GM21825 (cell line): Measurements from ENCODE around the gene SOD2.
"Not testable (repeated sequence)": the region's sequence is repeated elsewhere in the genome, so short reads cannot be mapped to it uniquely, and the experiment has no call there.

Experiments used
- ATAC-seq: cut with Tn5 transposase; IDR thresholded peaks from one replicate; pipeline ENCODE4 v1.9.1; 2021; ENCODE audit warnings: mild to moderate bottlenecking, moderate library complexity; ENCODE audit not compliant: unreplicated experiment

Gene SOD2

GRCh38 chr6:159716247-159717096 is 23.4 kb upstream of the SOD2 start:
- no peak for ATAC-seq

GRCh38 chr6:159715605-159716004 is 22.6 kb upstream of the SOD2 start:
- no peak for ATAC-seq

DNA sequence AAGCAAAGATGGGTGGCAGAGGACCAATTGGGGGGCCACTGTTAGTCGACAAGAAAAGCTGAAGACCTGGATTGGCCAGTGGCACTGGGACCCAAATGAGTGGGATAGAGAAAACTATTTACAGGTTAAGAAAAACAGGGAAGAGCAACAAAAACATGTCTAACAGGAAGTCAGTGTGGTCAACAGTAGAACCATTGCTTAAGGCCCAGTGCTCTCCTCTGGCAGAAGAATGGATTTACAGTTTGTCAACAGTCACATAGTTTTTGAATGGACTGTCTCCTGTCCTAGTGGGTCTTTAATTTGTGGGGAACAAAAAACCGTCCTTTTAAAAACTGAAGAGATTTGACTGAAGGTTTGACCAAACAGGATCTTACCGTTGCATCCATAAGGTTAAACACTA is 22.1 kb upstream of the SOD2 start:
- ATAC-seq, result no peak

- ATAC-seq, result no peak
These were observed 21.4 kb upstream of the SOD2 start for GRCh38 chr6:159714404-159714803.

DNA sequence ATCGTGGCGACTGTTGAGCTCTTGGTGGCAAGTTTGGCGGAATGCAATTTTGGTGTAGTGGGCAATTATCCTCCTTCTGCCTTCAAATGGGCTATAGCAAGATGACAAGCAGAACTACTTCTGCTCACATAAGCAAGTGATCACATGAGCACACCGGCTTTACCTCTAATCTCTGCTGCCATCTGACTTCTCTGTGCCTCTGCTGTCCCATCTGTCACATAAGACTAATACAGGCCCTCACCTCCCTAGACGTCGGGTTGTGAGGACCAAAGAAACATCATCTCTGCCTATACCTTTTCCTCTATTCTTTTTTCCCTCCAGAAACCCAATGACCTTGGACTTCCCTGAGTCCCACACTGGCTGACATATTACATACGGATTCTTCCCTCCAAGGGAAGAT is 20.9 kb upstream of the SOD2 start:
- ATAC-seq, result no peak

DNA sequence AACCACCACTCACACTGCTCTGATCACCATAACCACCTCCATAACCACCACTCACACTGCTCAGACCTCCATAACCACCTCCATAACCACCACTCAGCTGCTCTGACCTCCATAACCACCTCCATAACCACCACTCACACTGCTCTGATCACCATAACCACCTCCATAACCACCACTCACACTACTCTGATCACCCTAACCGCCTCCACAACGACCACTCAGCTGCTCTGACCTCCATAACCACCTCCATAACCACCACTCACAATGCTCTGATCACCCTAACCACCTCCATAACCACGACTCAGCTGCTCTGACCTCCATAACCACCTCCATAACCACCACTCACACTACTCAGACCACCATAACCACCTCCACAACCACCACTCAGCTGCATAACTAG is 19.3 kb upstream of the SOD2 start:
- ATAC-seq, result not testable (repeated sequence)

DNA sequence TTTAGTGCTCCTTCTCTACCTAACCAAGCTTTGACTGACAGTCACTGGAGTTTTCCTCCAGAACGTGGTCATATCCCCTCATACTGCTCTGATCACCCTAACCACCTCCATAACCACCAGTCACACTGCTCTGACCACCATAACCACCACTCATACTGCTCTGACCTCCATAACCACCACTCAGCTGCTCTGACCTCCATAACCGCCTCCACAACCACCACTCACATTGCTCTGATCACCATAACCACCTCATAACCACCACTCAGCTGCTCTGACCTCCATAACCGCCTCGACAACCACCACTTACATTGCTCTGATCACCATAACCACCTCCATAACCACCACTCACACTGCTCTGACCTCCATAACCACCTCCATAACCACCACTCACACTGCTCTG is 17.6 kb upstream of the SOD2 start:
- ATAC-seq, result not testable (repeated sequence)

DNA sequence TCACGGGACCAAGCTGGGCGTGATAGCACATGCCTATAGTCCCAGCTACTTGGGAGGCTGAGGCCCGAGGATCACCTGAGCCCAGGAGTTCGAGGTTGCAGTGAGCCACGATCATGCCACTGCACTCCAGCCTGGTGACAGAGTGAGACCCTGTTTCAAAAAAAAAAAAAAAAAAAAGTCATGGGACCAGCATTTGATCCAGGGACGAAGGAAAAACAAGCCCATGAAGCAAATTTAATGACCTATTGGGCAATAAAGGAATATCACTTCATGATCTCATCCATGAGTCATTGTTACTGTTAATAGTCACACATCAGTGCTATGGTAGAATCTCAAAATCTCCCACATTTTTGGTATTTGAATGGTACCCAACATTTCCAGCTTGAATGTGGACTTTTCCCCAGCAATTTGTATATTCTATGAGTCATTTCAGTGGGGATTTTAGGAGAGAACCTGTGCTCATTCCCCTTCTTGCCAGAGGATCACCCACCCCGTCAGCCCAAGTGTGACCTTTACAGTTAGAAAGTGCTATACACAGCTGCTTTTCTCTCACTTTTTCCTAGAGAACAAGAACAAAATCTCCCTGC is 8.5 kb upstream of the SOD2 start:
- no peak for ATAC-seq

DNA sequence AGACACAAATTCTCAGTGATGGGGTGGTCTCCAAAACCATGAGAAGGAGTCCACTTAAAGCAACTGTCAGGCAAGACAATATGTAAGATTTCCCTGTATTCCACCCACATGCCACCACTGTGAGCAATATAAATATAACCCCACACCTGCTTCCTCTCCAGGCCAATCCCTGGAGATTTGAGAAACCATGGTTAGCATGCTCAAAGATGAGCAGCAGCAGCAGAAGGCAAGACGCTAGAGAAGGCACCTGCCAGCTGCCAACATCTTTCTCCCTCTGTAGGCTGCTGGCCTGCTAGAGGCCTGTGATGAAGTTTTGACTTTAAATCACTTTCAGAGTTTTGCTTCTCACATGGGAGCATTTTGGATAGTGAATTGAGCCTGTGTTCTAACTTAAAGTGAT is 7.9 kb upstream of the SOD2 start:
- ATAC-seq, result no peak

DNA sequence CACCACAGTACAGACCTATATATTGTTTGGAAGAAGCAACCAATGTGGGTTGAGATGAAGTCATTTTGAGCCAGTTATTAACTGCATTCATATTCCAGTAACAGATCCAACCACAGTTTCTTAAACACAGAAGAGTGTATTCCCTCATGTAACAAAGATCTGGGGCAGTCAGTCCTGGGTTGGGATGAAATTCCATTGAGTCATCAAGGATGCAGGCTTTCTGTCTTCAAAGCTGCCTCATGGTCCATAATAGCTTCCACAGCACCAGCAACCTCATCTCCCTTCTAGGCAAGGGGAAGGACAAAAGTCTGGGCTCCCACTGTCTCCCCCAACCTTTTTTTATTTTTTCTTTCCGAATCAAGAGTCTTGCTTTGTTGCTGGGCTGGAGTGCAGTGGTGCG is 2.9 kb upstream of the SOD2 start:
- no peak for ATAC-seq

DNA sequence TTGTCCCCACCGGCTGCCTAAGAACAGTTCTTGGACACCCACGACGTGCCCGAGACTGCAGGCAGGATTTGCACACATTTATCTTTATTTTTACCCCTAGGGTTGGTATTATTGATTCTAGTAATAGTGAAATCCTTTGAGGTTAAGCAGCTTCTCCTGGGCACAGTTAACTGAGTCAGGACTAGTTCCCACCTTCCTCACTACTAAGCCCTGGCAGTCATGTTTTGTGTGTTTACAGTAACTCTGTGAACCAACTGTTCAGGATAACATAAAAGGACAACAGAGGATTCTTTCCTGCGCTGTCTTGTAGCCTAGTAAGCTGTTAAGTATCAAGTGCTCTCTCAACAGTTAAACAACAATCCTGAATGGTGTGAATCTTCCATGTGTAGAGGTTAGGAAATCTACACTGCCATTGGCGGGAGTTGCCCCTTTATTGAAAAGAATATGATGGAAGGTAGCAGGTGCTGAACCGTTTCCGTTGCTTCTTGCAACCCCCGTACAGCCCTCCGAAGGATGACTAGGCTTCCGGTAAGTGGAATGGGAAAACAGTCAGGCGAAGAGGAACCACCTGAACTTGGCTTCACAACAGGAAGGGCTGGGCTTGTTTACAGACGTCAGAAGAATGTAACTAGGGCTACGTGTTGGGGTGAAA is 979 bp upstream of the SOD2 start:
- ATAC-seq, result no peak

DNA sequence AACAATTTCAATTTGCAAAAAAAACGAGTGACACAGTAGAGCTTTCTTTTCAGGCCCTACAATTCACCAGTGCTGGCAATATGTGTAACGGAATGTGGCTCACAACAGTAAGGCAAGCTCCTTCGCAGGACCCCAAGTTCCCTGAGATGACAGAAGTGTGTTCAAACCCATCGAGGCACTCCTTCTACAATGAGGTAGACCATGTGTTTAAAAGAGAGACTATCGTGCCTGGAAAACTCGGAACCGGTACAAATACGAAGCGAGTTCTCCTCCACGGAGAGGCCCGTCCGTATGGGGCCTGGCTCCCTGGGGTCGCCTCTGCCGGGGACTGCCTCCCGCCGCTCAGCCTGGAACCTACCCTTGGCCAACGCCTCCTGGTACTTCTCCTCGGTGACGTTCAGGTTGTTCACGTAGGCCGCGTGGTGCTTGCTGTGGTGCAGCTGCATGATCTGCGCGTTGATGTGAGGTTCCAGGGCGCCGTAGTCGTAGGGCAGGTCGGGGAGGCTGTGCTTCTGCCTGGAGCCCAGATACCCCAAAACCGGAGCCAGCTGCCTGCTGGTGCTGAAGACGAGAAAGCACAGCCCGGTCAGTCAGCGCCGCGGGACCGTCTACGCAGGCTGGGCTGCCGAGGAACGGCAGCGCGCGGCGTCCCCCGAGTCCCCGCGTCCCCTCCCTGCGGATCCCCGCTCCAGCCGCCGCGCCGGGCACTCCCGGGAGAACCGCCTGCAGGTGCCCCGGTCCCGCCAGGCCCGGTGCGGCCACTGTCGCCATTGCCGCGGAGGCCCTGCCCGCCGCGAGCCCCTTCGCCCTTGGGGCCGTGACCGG is 526 bp downstream of the SOD2 start:
- peak; percentile 32 for ATAC-seq

- ATAC-seq, result no peak
These were observed 1.1 kb downstream of the SOD2 start for GRCh38 chr6:159691963-159692287.

DNA sequence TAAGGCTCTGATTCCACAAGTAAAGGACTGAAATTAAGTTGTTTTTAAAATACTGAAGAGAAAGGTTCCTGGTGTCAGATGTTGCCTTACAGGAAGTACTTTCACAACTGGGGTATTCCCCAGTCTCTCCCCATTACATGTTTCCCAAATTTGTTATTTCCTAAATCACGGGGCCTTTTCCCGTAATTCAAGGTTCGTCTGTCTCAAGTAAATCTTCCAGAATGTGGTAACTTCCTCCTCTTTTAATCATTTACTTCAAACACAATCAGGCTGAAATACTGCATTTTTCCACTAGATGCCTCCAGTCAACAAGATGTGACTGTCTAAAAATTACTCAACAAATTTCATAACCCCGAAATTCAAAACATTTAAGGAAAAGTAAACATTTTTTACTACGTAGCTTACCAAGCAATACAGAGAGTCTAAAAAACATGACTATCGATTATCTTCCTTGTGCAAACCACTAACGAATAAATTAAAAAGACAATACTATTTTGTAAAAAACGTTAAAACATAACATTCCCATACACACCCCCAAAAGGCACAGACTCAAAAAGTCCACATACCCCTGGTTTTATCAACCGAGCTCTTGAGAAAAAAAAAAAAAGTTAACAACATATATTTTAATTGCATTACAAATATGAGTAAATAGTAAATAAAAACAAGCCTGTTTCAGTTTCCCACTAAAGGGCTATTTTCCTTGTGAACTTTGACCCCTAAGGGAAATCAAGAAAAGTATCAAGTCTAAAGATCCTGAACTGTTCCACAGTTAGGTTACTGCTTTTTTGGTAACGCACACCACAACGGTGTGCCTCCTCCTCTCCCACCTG is 1.7 kb downstream of the SOD2 start:
- no peak for ATAC-seq

DNA sequence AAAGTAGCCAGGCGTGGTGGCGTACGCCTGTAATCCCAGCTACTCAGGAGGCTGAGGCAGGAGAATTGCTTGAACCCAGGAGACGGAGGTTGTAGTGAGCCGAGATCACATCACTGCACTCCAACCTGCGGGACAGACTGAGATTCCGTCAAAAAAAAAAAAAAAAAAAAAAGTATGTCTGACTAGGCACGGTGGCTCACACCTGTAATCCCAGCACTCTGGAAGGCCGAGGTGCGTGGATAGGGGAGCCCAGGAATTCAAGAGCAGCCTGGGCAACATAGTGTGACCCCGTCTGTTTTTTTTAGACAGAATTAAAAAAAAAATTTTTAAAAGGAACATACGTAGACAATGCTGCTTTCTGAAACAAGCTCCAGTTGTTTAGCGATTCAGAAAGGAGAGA is 2.9 kb downstream of the SOD2 start:
- not testable (repeated sequence) for ATAC-seq

GRCh38 chr6:159689001-159689400 is 4.0 kb downstream of the SOD2 start:
- ATAC-seq, result no peak

DNA sequence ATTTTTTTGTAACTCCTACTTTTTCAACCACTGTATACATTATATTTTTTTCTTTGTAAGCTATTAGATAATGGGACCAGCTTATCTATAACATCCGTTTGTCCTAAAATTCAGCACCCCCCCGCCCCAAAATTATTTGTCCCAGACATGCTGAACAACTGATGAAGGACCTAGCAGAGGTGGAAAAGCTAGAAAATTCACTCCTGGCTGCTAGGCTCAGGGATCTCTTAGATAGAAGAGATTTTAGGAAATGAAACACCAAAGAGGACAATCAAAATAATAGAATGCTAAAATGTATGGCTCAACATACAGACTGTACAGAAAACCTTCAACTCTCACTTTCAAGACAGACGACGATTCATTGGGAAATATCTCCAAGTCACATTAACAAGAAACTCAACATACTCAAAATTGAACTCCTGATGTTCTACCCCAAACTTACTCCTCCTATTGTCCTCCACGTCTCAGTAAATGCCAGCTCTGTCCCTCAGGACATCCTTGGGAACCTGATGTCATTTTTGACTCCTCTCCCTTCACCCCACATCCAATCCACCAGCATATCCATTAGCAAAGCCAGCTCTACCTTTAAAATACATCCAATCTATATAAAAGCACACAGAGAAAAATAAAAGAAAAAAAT is 4.7 kb downstream of the SOD2 start:
- ATAC-seq, result no peak

GRCh38 chr6:159687341-159687740 is 5.7 kb downstream of the SOD2 start:
- no peak for ATAC-seq

DNA sequence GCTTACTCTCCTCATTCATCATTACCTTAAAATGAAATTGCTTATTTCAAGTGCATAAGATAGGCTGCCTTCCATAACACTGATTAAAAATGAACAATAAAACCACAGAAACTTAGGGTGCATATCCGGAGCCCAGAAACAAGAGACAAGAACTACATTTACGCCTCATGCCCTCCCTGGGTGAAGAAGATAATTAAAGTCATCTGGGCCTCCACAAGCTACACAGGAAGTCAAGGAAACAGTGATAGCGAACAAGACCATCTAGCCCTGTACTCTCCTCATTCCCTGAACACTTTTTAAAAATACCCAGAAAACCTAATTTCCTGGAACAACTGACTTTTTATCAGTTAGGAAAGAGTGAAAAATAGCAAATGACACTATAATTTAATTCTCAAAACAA is 6.3 kb downstream of the SOD2 start:
- ATAC-seq, result no peak

DNA sequence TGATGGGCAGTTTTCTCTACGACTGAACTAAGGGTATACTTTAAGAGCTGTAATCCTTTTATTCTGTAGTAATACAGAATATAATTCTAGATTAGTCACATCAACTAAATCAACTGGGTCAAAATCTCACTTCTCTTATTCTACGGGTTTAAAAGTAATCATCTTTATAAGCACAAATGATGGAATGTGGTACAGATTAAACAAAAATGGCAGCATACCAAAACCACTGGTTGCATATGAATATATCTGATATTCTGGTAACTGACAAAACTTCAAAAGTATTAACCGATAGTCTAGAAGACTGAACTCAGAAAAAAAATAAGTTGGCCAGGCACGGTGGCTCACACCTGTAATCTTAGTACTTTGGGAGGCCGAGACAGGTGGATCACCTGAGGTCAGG is 7.0 kb downstream of the SOD2 start:
- no peak for ATAC-seq
